ENCODE data around the gene FOXP4.
A peak's percentile ranks its signal among the peaks of the same experiment; 100 is the strongest.
"Not testable (repeated sequence)": the region's sequence is repeated elsewhere in the genome, so short reads cannot be mapped to it uniquely, and the experiment has no call there.

Gene FOXP4

GRCh38 chr6:41602864-41603608 is 56.9 kb downstream of the FOXP4 start:
- no peak for TF ChIP-seq POLR2A (IDR thresholded peaks at IDR 0.05; ENCODE audit: low read length)
- TF ChIP-seq GATA1 (IDR thresholded peaks at IDR 0.05; ENCODE audit: low read depth, low read length) = no peak
- peak; percentile 77 to 82 for DNase-seq

DNA sequence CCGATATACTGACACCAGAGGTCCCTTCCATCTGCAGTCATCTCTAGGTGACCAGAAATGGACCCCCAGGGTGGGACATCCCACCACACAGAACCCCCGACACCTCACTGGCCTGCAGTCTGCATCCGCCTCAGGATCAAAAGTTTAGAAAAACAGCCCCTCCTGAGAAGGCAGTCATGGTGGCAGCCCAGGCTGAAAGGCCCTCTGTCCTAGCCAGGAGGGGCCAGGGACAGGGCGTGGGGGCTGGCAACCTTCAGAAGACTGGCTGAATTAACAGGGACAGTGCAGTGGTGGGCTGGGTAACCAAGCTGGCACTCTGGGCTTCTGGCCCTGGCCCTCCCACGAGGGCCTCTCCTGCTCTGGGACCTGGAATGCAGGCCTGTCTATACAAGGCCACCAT is 57.8 kb downstream of the FOXP4 start:
- TF ChIP-seq GATA1 (IDR thresholded peaks at IDR 0.05; ENCODE audit: low read depth, low read length) (no peak), POLR2A (IDR thresholded peaks at IDR 0.05; ENCODE audit: low read length) (no peak)
- no peak for DNase-seq

DNA sequence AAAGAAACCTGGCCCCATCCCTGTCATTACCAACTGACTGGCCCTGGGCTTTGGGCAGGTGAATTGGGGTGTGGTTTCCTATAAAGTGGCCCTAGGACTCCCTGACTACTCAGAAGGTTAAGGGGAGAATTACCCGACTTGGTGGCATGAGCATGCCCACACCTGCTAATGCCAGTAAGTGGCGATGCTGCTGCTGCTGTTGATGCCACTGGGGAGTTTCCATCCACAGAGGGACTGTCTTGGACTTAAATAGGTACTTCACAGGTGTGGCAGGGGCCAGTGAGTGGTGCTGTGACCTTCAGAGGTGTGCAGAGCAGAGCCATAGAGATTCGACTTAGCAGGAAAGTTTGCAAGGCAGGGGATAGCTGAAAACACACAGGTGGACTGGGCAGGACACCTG is 59.5 kb downstream of the FOXP4 start:
- DNase-seq = no peak
- no peak for TF ChIP-seq GATA1 (IDR thresholded peaks at IDR 0.05; ENCODE audit: low read depth, low read length)
- TF ChIP-seq POLR2A (IDR thresholded peaks at IDR 0.05; ENCODE audit: low read length) = no peak

GRCh38 chr6:41607036-41607435 is 60.9 kb downstream of the FOXP4 start:
- no peak for DNase-seq
- TF ChIP-seq GATA1 (IDR thresholded peaks at IDR 0.05; ENCODE audit: low read depth, low read length) = no peak
- no peak for TF ChIP-seq POLR2A (IDR thresholded peaks at IDR 0.05; ENCODE audit: low read length)

DNA sequence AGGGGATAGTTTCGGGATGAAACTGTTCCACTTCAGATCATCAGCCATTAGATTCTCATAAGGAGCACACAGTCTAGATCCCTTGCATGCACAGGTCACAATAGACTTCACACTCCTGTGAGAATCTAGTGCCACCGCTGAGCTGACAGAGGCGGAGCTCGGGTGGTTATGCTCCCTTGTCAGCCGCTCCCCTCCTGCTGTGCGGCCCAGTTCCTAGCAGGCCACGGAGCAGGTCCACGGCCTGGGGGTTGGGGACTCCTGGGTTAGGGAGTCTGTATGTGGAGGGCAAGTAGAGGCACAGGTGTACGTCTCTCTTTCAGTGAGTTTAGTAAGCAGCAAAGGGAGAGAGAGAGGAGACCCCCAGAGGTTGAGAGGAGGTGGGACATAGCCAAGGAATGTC is 61.6 kb downstream of the FOXP4 start:
- TF ChIP-seq POLR2A (IDR thresholded peaks at IDR 0.05; ENCODE audit: low read length) (no peak), GATA1 (IDR thresholded peaks at IDR 0.05; ENCODE audit: low read depth, low read length) (no peak)
- no peak for DNase-seq

GRCh38 chr6:41608443-41609151 is 62.4 kb downstream of the FOXP4 start:
- DNase-seq = no peak
- TF ChIP-seq GATA1 (IDR thresholded peaks at IDR 0.05; ENCODE audit: low read depth, low read length) (no peak), POLR2A (IDR thresholded peaks at IDR 0.05; ENCODE audit: low read length) (no peak)

DNA sequence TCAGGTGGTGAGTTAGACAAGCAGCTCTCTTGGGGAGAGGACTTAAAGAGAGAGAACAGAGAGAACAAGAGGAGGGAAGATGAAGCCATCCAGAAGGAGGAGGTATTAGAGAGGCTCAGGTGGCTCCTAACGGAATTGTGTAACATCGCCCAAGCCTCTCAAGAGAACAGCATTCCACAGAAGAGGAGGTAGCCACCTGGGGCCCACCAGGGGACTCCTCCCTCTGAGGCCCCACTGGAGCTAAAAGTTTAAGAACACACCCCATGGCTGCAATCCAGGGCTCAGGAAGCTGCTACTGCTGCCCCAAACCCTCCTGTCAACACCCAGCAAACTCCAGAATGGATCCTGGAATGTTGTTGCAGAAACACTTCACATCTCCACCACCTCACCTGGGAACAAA is 68.5 kb downstream of the FOXP4 start:
- no peak for TF ChIP-seq GATA1 (IDR thresholded peaks at IDR 0.05; ENCODE audit: low read depth, low read length)
- DNase-seq = no peak

- TF ChIP-seq GATA1 (IDR thresholded peaks at IDR 0.05; ENCODE audit: low read depth, low read length) (no peak), POLR2A (IDR thresholded peaks at IDR 0.05; ENCODE audit: low read length) (no peak)
- DNase-seq = no peak
These were observed 69.1 kb downstream of the FOXP4 start for GRCh38 chr6:41615311-41615710.

GRCh38 chr6:41618598-41618997 is 72.4 kb downstream of the FOXP4 start:
- no peak for DNase-seq

GRCh38 chr6:41619193-41619592 is 73.0 kb downstream of the FOXP4 start:
- not testable (repeated sequence) for DNase-seq

More at GRCh38 chr6:41618598-41618997, 72.4 kb downstream of the FOXP4 start:
- TF ChIP-seq GATA1 (IDR thresholded peaks at IDR 0.05; ENCODE audit: low read depth, low read length) = no peak
- no peak for TF ChIP-seq POLR2A (IDR thresholded peaks at IDR 0.05; ENCODE audit: low read length)

DNA sequence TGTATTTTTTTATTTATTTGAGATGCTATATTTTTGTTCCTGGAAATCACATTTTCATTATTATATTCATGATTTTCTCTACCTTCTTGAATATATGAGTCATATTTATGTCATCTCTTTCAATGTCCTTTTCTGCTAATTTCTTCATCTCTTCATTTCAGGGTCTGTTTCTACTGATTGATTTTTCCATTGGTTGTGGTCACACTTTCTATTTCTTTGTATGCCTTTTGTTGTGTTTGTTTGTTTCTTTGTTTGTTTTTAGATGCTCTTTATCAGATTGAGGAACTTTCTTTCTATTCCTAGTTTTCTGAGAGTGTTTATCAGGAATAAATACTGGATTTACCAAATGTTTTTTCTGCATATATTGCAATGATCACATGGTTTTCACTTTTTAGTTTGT is 75.2 kb downstream of the FOXP4 start:
- TF ChIP-seq POLR2A (IDR thresholded peaks at IDR 0.05; ENCODE audit: low read length) (no peak), GATA1 (IDR thresholded peaks at IDR 0.05; ENCODE audit: low read depth, low read length) (no peak)
- DNase-seq = no peak

DNA sequence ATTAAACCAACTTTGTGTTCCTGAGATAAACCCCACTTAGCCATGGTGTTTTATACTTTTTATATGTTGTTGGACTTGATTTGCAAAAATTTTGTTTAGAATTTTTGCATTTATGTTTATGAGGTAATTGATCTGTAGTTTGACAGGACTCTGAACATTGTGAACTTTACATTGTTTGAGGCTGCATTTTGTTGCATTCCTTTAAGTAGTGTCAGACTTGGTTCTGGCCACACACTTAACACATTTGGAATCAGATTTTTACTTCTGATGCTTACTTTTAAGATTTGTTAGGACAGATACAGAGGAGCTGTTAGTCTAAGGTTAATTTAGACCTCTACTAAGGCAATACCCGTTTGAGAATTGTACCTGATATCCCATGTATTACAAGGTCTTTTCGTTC is 75.6 kb downstream of the FOXP4 start:
- no peak for TF ChIP-seq GATA1 (IDR thresholded peaks at IDR 0.05; ENCODE audit: low read depth, low read length)
- TF ChIP-seq POLR2A (IDR thresholded peaks at IDR 0.05; ENCODE audit: low read length) = no peak
- no peak for DNase-seq

- no peak for TF ChIP-seq POLR2A (IDR thresholded peaks at IDR 0.05; ENCODE audit: low read length)
- TF ChIP-seq GATA1 (IDR thresholded peaks at IDR 0.05; ENCODE audit: low read depth, low read length) = no peak
- DNase-seq = no peak
These were observed 76.2 kb downstream of the FOXP4 start for GRCh38 chr6:41622206-41622988.

GRCh38 chr6:41623330-41623729 is 77.1 kb downstream of the FOXP4 start:
- no peak for DNase-seq

More at GRCh38 chr6:41623330-41623729, 77.1 kb downstream of the FOXP4 start:
- TF ChIP-seq GATA1 (IDR thresholded peaks at IDR 0.05; ENCODE audit: low read depth, low read length) (no peak), POLR2A (IDR thresholded peaks at IDR 0.05; ENCODE audit: low read length) (no peak)
